Stimulated activated CD4-positive, alpha-beta T cell treated with anti-CD3 and anti-CD28 coated beads, TNF-alpha, amount 100 ng/mL, for 24 hours (primary cell): ENCODE measurements around the gene UBASH3B.
"Not testable (repeated sequence)": the region's sequence is repeated elsewhere in the genome, so short reads cannot be mapped to it uniquely, and the experiment has no call there.

ENCODE experiments used
- DNase-seq, 3 experiments: peaks; one replicate each; pipeline ENCODE4 v3.0.0-alpha.2; 2020; ENCODE audit warnings: low read depth in 3 of 3

Gene UBASH3B

GRCh38 chr11:122729139-122729538 is 73.6 kb downstream of the UBASH3B start:
- no peak for DNase-seq

- not testable (repeated sequence) for DNase-seq
Measured at GRCh38 chr11:122730694-122731093, 75.2 kb downstream of the UBASH3B start.

GRCh38 chr11:122731500-122731913 is 76.0 kb downstream of the UBASH3B start:
- no peak for DNase-seq

GRCh38 chr11:122732342-122733315 is 77.1 kb downstream of the UBASH3B start:
- DNase-seq: no peak

GRCh38 chr11:122733318-122733717 is 77.8 kb downstream of the UBASH3B start:
- no peak for DNase-seq

- DNase-seq: no peak
Measured at GRCh38 chr11:122734848-122735496, 79.5 kb downstream of the UBASH3B start.

GRCh38 chr11:122737951-122738693 is 82.6 kb downstream of the UBASH3B start:
- no peak for DNase-seq

GRCh38 chr11:122741613-122742300 is 86.2 kb downstream of the UBASH3B start:
- no peak for DNase-seq

GRCh38 chr11:122742301-122743018 is 86.9 kb downstream of the UBASH3B start:
- no peak for DNase-seq

GRCh38 chr11:122743097-122743741 is 87.7 kb downstream of the UBASH3B start:
- DNase-seq: no peak

- DNase-seq: peak; percentile 63 to 82 (median 78)
Measured at GRCh38 chr11:122743949-122744348, 88.4 kb downstream of the UBASH3B start.

- no peak for DNase-seq
Measured at GRCh38 chr11:122744357-122744756, 88.8 kb downstream of the UBASH3B start.

GRCh38 chr11:122745111-122745510 is 89.6 kb downstream of the UBASH3B start:
- no peak for DNase-seq

GRCh38 chr11:122746050-122746478 is 90.5 kb downstream of the UBASH3B start:
- peak; percentile 41 to 66 (median 48) for DNase-seq

- no peak for DNase-seq
Measured at GRCh38 chr11:122746611-122747244, 91.2 kb downstream of the UBASH3B start.

- no peak for DNase-seq
Measured at GRCh38 chr11:122747351-122747781, 91.8 kb downstream of the UBASH3B start.

- DNase-seq: peak; percentile 38 to 54 (median 51)
Measured at GRCh38 chr11:122749005-122749687, 93.6 kb downstream of the UBASH3B start.

GRCh38 chr11:122750049-122750448 is 94.5 kb downstream of the UBASH3B start:
- no peak for DNase-seq
